H9 (cell line): ENCODE results near the gene TMEM108. TPM values are rescaled to one million over a fixed set of nuclear protein-coding genes. Genes with fewer than 3 reads are reported as not detected.

Source experiments
- DNase-seq: peaks from one replicate; pipeline ENCODE4 v3.0.0-alpha.2; 2017
- H2AFZ ChIP-seq: one replicate; pipeline ENCODE4 v1.6.1; 2013; ENCODE audit warnings: mild to moderate bottlenecking, low read length, control low read depth, moderate library complexity
- H2AK5ac ChIP-seq: 2 replicates; pipeline ENCODE4 v1.6.1; 2013; ENCODE audit warnings: low read length, control low read depth, mixed read lengths; ENCODE audit not compliant: insufficient read length
- H2BK120ac ChIP-seq: one replicate; pipeline ENCODE4 v1.6.1; 2013; ENCODE audit warnings: low read depth, mild to moderate bottlenecking, low read length, control low read depth, inconsistent platforms; ENCODE audit not compliant: poor library complexity, severe bottlenecking
- H2BK12ac ChIP-seq: 2 replicates; pipeline ENCODE4 v1.6.1; 2013; ENCODE audit warnings: low read length, control low read depth, mixed read lengths, low read depth; ENCODE audit not compliant: insufficient read length
- H2BK15ac ChIP-seq: 2 replicates; pipeline ENCODE4 v1.6.1; 2013; ENCODE audit warnings: low read depth, low read length, control low read depth
- H2BK20ac ChIP-seq: one replicate; pipeline ENCODE4 v1.6.1; 2013; ENCODE audit warnings: low read depth, mild to moderate bottlenecking, low read length, control low read depth, inconsistent platforms; ENCODE audit not compliant: poor library complexity, severe bottlenecking
- H2BK5ac ChIP-seq: 2 replicates; pipeline ENCODE4 v1.6.1; 2013; ENCODE audit warnings: low read length, control low read depth, mixed read lengths; ENCODE audit not compliant: insufficient read length
- H3K14ac ChIP-seq: 2 replicates; pipeline ENCODE4 v1.6.1; 2013; ENCODE audit warnings: low read length, control low read depth; ENCODE audit not compliant: insufficient read depth
- H3K18ac ChIP-seq: 2 replicates; pipeline ENCODE4 v1.6.1; 2013; ENCODE audit warnings: low read depth, mild to moderate bottlenecking, mixed read lengths, low read length, control low read depth; ENCODE audit not compliant: insufficient read length
- H3K23ac ChIP-seq: 2 replicates; pipeline ENCODE4 v1.6.1; 2013; ENCODE audit warnings: low read length, control low read depth, mixed read lengths, low read depth; ENCODE audit not compliant: insufficient read length
- H3K23me2 ChIP-seq: 2 replicates; pipeline ENCODE4 v1.6.1; 2013; ENCODE audit warnings: low read depth, mild to moderate bottlenecking, mixed read lengths, low read length, control low read depth; ENCODE audit not compliant: insufficient read length, poor library complexity, severe bottlenecking
- H3K27ac ChIP-seq: 2 replicates; pipeline ENCODE4 v1.5.1; 2013; ENCODE audit warnings: low read length, control low read depth, mixed read lengths, low read depth; ENCODE audit not compliant: insufficient read length
- H3K27me3 ChIP-seq: 2 replicates; pipeline ENCODE4 v1.6.1; 2013; ENCODE audit warnings: low read length, control low read depth, inconsistent platforms; ENCODE audit not compliant: insufficient read depth
- H3K4ac ChIP-seq: 2 replicates; pipeline ENCODE4 v1.6.1; 2013; ENCODE audit warnings: low read depth, mild to moderate bottlenecking, control low read depth, inconsistent platforms, low read length, moderate library complexity
- H3K4me1 ChIP-seq: 2 replicates; pipeline ENCODE4 v1.6.1; 2013; ENCODE audit warnings: low read length, control low read depth, inconsistent platforms; ENCODE audit not compliant: insufficient read depth
- H3K4me2 ChIP-seq: 2 replicates; pipeline ENCODE4 v1.6.1; 2013; ENCODE audit warnings: low read length, control low read depth, mixed read lengths; ENCODE audit not compliant: insufficient read length, insufficient read depth
- H3K56ac ChIP-seq: 2 replicates; pipeline ENCODE4 v1.6.1; 2013; ENCODE audit warnings: low read depth, mild to moderate bottlenecking, mixed read lengths, low read length, control low read depth; ENCODE audit not compliant: insufficient read length
- H3K79me1 ChIP-seq: 2 replicates; pipeline ENCODE4 v1.6.1; 2013; ENCODE audit warnings: low read depth, mild to moderate bottlenecking, moderate library complexity, low read length, control low read depth, inconsistent platforms; ENCODE audit not compliant: insufficient read depth, poor library complexity, severe bottlenecking
- H3K79me2 ChIP-seq: 2 replicates; pipeline ENCODE4 v1.6.1; 2013; ENCODE audit warnings: low read length, control low read depth, inconsistent platforms; ENCODE audit not compliant: insufficient read depth
- H3K9ac ChIP-seq: 2 replicates; pipeline ENCODE4 v1.6.1; 2013; ENCODE audit warnings: low read length, control low read depth, mixed read lengths; ENCODE audit not compliant: insufficient read length; ENCODE audit errors: extremely low read depth
- H3K9me3 ChIP-seq: one replicate; pipeline ENCODE4 v1.6.1; 2013; ENCODE audit warnings: low read depth, low read length, inconsistent platforms; ENCODE audit not compliant: control insufficient read depth
- H3T11ph ChIP-seq: one replicate; pipeline ENCODE4 v1.6.1; 2013; ENCODE audit warnings: mild to moderate bottlenecking, low read length, control low read depth, inconsistent platforms
- H4K20me1 ChIP-seq: one replicate; pipeline ENCODE4 v1.6.1; 2013; ENCODE audit not compliant: control insufficient read depth, insufficient read length, insufficient read depth
- H4K5ac ChIP-seq: 2 replicates; pipeline ENCODE4 v1.6.1; 2013; ENCODE audit warnings: low read depth, mild to moderate bottlenecking, mixed read lengths, low read length, control low read depth; ENCODE audit not compliant: insufficient read length
- H4K8ac ChIP-seq: replicated peaks from 2 replicates; pipeline ENCODE4 v1.6.1; 2013; ENCODE audit warnings: low read length, control low read depth, mixed read lengths, low read depth; ENCODE audit not compliant: insufficient read length
- H4K91ac ChIP-seq: 2 replicates; pipeline ENCODE4 v1.6.1; 2013; ENCODE audit warnings: low read depth, mild to moderate bottlenecking, moderate library complexity, mixed read lengths, low read length, control low read depth; ENCODE audit not compliant: insufficient read length
- H3K27ac Mint-ChIP-seq, 3 experiments: 2 replicates in 2 of 3; 3 replicates in 1 of 3; pipeline ENCODE4 v1.8.0; 2020 to 2021; ENCODE audit warnings: mixed read lengths in 3 of 3, mild to moderate bottlenecking in 1 of 3, moderate library complexity in 1 of 3
- H3K27me3 Mint-ChIP-seq: 2 replicates; pipeline ENCODE4 v1.8.0; 2021; ENCODE audit warnings: low read depth, mild to moderate bottlenecking, moderate library complexity, mixed read lengths
- H3K36me3 Mint-ChIP-seq, 3 experiments: 2 replicates in 2 of 3; 3 replicates in 1 of 3; pipeline ENCODE4 v1.8.0; 2020 to 2021; ENCODE audit warnings: low read depth in 3 of 3, mixed read lengths in 3 of 3; ENCODE audit not compliant: insufficient read depth in 1 of 3
- H3K4me1 Mint-ChIP-seq, 2 experiments: 2 replicates each; pipeline ENCODE4 v1.8.0; 2020; ENCODE audit warnings: mixed read lengths in 2 of 2
- H3K4me3 Mint-ChIP-seq, 2 experiments: 2 replicates in 1 of 2; 3 replicates in 1 of 2; pipeline ENCODE4 v1.8.0; 2020 to 2021; ENCODE audit warnings: mild to moderate bottlenecking in 2 of 2, mixed read lengths in 2 of 2, moderate library complexity in 1 of 2
- H3K9me3 Mint-ChIP-seq, 2 experiments: 2 replicates in 1 of 2; 3 replicates in 1 of 2; pipeline ENCODE4 v1.8.0; 2020; ENCODE audit warnings: mild to moderate bottlenecking in 2 of 2, mixed read lengths in 2 of 2, moderate library complexity in 1 of 2
- WGBS: extraction: QIAGEN DNeasy Blood & Tissue Kit; methylation state at CpG from one replicate; pipeline ENCODE4 v1.1.7; 2013; ENCODE audit warnings: missing lambda C conversion rate, low lambda C conversion rate, mixed read lengths; ENCODE audit not compliant: insufficient read length; ENCODE audit errors: extremely low coverage; 5-methylcytosine and 5-hydroxymethylcytosine counted together
- total RNA-seq: library from RNA; stranded (reverse); gene quantifications from 2 replicates; pipeline ENCODE4 v1.2.1, GENCODE V29; 2021
- TF ChIP-seq, protein P1 (sequence below): fragments of 200-600 bp; sonication (generic); conservative IDR thresholded peaks from 3 replicates; pipeline ENCODE4 v1.8.0; 2021; ENCODE audit warnings: antibody characterized with exemption, mild to moderate bottlenecking

TMEM108 gene
- total RNA-seq, 1 experiment from 2014 or later, result 5.0 TPM

DNA sequence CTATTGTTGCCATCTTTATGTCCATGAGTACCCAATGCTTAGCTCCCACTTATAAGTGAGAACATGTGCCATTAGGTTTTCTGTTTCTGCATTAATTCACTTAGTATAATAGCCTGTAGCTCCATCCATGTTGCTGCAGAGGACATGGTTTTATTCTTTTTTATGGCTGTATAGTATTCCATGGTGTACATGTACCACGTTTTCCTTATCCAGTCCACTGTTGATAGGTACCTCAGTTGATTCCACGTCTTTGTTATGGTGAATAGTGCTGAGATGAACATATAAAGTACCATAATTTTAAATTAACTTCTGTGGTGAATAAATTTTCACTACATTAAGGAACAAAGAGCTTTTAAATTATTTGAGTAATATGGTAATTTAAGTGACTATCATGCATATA is 211.3 kb downstream of the TMEM108 start:
- no peak overlapping the region for H3K4ac ChIP-seq
- DNase-seq, result no peak

More for the DNA sequence above, 211.3 kb downstream of the TMEM108 start:
- no peaks in the 10 kb centered on the region for H3K27me3 Mint-ChIP-seq
- H3K23ac ChIP-seq, result no peak overlapping the region
- H3K9ac ChIP-seq, result no peak overlapping the region
- no peak overlapping the region for H3K4me2 ChIP-seq
- H3K27ac Mint-ChIP-seq, result no peak overlapping the region
- H2BK120ac ChIP-seq, result no peak overlapping the region
- H3K27ac ChIP-seq, result no peak overlapping the region
- no peaks in the 10 kb centered on the region for H3K4me1 ChIP-seq
- no peak overlapping the region for H2BK20ac ChIP-seq
- WGBS, result no CpG with 5 or more reads among the region's 2 CpGs
- no peaks in the 10 kb centered on the region for H3K36me3 Mint-ChIP-seq
- H4K91ac ChIP-seq, result no peak overlapping the region
- H4K8ac ChIP-seq, result no peak overlapping the region
- no peak overlapping the region for H2AFZ ChIP-seq
- no peak overlapping the region for H3T11ph ChIP-seq
- H3K4me3 Mint-ChIP-seq, result no peak overlapping the region
- H3K79me1 ChIP-seq, result no peaks in the 10 kb centered on the region
- H3K9me3 Mint-ChIP-seq, result no peaks in the 10 kb centered on the region
- no peak overlapping the region for H2BK5ac ChIP-seq
- H4K20me1 ChIP-seq, result no peaks in the 10 kb centered on the region
- no peaks in the 10 kb centered on the region for H3K27me3 ChIP-seq
- H4K5ac ChIP-seq, result no peak overlapping the region
- no peak overlapping the region for H3K18ac ChIP-seq
- H3K4me1 Mint-ChIP-seq, result peaks cover 0 to 5% of the 10 kb centered on the region in 2 experiments; a peak in 2 of 4 replicates
- no peak overlapping the region for H3K14ac ChIP-seq
- no peak overlapping the region for H2BK12ac ChIP-seq
- no peak overlapping the region for H2BK15ac ChIP-seq
- no peak overlapping the region for H2AK5ac ChIP-seq
- no peak overlapping the region for H3K56ac ChIP-seq
- no peaks in the 10 kb centered on the region for H3K79me2 ChIP-seq
- TF ChIP-seq, protein P1, sequence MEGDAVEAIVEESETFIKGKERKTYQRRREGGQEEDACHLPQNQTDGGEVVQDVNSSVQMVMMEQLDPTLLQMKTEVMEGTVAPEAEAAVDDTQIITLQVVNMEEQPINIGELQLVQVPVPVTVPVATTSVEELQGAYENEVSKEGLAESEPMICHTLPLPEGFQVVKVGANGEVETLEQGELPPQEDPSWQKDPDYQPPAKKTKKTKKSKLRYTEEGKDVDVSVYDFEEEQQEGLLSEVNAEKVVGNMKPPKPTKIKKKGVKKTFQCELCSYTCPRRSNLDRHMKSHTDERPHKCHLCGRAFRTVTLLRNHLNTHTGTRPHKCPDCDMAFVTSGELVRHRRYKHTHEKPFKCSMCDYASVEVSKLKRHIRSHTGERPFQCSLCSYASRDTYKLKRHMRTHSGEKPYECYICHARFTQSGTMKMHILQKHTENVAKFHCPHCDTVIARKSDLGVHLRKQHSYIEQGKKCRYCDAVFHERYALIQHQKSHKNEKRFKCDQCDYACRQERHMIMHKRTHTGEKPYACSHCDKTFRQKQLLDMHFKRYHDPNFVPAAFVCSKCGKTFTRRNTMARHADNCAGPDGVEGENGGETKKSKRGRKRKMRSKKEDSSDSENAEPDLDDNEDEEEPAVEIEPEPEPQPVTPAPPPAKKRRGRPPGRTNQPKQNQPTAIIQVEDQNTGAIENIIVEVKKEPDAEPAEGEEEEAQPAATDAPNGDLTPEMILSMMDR, result no peak
- H3K9me3 ChIP-seq, result no peaks in the 10 kb centered on the region
- no peaks in the 10 kb centered on the region for H3K23me2 ChIP-seq
